Epidermal melanocyte (primary cell): ENCODE data around the gene KLK12.
A peak's percentile ranks its signal among the peaks of the same experiment; 100 is the strongest.

ENCODE experiments used
- DNase-seq: peaks from one replicate; pipeline ENCODE4 v3.0.0; 2011; ENCODE audit warnings: low spot score; ENCODE audit not compliant: insufficient read length

Gene KLK12

GRCh38 chr19:51055866-51056265 is 21.1 kb upstream of the KLK12 start:
- DNase-seq, result no peak

- DNase-seq, result no peak
Observed at GRCh38 chr19:51047031-51047335, 12.2 kb upstream of the KLK12 start.

- DNase-seq, result peak; percentile 4
Observed at GRCh38 chr19:51044327-51044726, 9.5 kb upstream of the KLK12 start.

GRCh38 chr19:51043497-51043896 is 8.7 kb upstream of the KLK12 start:
- no peak for DNase-seq

- no peak for DNase-seq
Observed at GRCh38 chr19:51040151-51040550, 5.3 kb upstream of the KLK12 start.

GRCh38 chr19:51036519-51036918 is 1.7 kb upstream of the KLK12 start:
- DNase-seq, result no peak

- no peak for DNase-seq
Observed at GRCh38 chr19:51031880-51032225, 2.9 kb downstream of the KLK12 start.

GRCh38 chr19:51031220-51031879 is 3.5 kb downstream of the KLK12 start:
- DNase-seq, result no peak

- DNase-seq, result no peak
Observed at GRCh38 chr19:51030631-51031030, 4.2 kb downstream of the KLK12 start.

GRCh38 chr19:51029718-51030117 is 5.1 kb downstream of the KLK12 start:
- DNase-seq, result no peak

- DNase-seq, result no peak
Observed at GRCh38 chr19:51027873-51028272, 6.9 kb downstream of the KLK12 start.

- no peak for DNase-seq
Observed at GRCh38 chr19:51027126-51027806, 7.5 kb downstream of the KLK12 start.

GRCh38 chr19:51026554-51026831 is 8.3 kb downstream of the KLK12 start, which contains the start of gene KLK11:
KLK11 (minus strand) TSS chr19:51026616; CDS start chr19:51025631, 985 bp downstream.
- DNase-seq, result no peak

- DNase-seq, result no peak
Observed at GRCh38 chr19:51025809-51026553, 8.8 kb downstream of the KLK12 start.

GRCh38 chr19:51025401-51025800 is 9.4 kb downstream of the KLK12 start:
- no peak for DNase-seq

- DNase-seq, result no peak
Observed at GRCh38 chr19:51024924-51025323, 9.9 kb downstream of the KLK12 start.

- DNase-seq, result no peak
Observed at GRCh38 chr19:51023946-51024345, 10.9 kb downstream of the KLK12 start.

GRCh38 chr19:51022526-51022925 is 12.3 kb downstream of the KLK12 start:
- DNase-seq, result no peak

GRCh38 chr19:51020988-51021651 is 13.7 kb downstream of the KLK12 start:
- no peak for DNase-seq

- no peak for DNase-seq
Observed at GRCh38 chr19:51019544-51019925, 15.3 kb downstream of the KLK12 start, which contains the start of gene KLK10. KLK10 (minus strand) TSS chr19:51019709; CDS start chr19:51019130, 579 bp downstream.

GRCh38 chr19:51018745-51019543 is 15.9 kb downstream of the KLK12 start:
- no peak for DNase-seq
